Measurements from ENCODE around the gene SPC25.
"Not testable (repeated sequence)": the region's sequence is repeated elsewhere in the genome, so short reads cannot be mapped to it uniquely, and the experiment has no call there.

Gene SPC25

GRCh38 chr2:168901003-168901402 lies 10.8 kb upstream of the SPC25 start, which contains the start of gene G6PC2:
Gene G6PC2 (plus strand): TSS chr2:168901291. CDS start chr2:168901332, 41 bp downstream.
- no peak for DNase-seq

- no peak for DNase-seq
Observed at GRCh38 chr2:168897449-168897848, 7.2 kb upstream of the SPC25 start.

DNA sequence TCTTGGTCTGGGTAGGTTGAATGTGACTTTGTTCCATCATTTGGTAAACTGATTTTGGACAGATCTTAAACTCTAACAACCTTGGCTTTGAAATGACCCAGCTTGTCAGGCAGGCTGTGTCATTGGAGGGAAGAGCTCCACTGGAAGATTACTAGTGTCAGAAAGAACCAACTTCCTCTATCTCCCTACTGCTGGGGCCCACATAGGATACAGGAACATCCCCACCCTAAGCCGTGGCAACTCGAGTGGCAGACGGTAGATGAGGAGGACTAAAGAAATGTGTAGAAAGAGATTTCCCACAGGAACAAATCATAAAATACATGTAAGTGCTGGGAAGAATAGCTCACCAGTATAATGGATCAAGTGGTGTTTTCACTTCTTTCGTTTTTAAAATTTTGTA lies 6.6 kb upstream of the SPC25 start:
- no peak for DNase-seq

- no peak for DNase-seq
Observed at GRCh38 chr2:168895771-168896170, 5.5 kb upstream of the SPC25 start.

- no peak for DNase-seq
Observed at GRCh38 chr2:168894720-168895119, 4.5 kb upstream of the SPC25 start.

DNA sequence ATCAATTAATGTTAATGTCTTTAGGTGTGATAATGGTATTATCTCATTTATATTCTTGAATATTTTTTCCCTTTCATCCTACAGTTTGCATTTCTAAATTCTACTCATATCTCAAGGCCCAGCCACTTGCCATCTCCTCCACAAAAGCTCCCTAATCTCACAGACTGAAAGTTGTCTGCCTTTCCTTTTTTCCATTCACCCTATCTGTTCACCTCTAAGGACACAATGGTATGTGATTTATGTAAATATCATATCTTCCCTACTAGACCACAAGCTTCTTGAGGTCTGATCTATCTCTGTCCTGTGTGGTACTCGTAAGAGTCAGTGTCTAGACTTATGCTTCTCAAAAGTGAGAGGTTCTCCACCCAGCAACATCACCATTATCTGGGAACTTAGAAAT lies 3.9 kb upstream of the SPC25 start:
- no peak for DNase-seq

DNA sequence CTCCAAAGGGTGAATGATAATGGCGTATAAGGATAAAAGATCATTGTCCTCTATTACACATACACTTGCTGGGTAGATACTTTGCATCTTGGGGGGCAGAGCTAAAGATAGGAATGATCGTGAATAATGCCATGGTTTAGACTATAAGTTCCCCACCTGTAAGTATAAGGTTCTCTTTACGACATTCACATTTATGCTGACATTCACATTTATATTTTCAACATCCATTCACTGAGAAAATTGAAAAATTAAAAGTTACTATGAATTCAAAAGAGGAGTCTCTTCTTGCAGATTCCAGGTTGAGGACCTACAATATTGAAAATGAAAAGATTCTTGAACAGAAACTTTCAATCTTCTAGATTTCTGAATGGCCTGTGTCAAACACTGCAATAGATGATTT lies 2.1 kb upstream of the SPC25 start:
- DNase-seq = no peak

DNA sequence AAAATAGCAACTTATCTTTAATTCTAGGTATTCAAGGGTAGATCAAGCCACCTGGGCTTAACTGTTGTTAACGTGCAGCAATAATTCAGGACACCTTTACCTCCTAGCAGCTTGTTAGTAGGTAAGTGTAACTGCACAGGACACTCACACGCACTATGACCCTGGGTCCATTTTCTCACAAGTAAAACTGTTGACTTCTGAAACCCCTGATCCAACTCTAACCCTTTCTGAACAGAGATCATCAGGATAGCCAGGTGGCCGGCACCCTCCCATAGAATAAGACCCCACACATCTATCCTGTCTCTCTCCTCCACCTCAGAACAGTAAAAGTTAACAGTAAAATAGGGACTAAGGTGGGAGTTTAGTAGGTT lies 610 bp downstream of the SPC25 start:
- DNase-seq = no peak

- DNase-seq = no peak
Observed at GRCh38 chr2:168884975-168885374, 5.3 kb downstream of the SPC25 start.

DNA sequence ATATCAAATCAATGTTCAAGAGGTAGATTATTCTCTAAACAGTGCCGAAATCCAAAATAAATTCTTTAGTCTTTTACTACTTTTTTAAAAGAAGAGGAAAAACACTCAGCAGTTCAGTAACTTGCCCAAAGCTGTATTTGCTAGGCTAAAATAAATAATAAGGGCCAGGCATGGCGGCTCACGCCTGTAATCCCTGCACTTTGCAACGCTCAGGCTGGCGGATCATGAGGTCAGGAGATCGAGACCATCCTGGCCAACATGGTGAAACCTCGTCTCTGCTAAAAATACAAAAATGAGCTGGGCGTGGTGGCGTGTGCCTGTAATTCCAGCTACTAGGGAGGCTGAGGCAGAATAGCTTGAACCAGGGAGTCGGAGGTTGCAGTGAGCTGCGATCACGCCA lies 8.1 kb downstream of the SPC25 start:
- not testable (repeated sequence) for DNase-seq

DNA sequence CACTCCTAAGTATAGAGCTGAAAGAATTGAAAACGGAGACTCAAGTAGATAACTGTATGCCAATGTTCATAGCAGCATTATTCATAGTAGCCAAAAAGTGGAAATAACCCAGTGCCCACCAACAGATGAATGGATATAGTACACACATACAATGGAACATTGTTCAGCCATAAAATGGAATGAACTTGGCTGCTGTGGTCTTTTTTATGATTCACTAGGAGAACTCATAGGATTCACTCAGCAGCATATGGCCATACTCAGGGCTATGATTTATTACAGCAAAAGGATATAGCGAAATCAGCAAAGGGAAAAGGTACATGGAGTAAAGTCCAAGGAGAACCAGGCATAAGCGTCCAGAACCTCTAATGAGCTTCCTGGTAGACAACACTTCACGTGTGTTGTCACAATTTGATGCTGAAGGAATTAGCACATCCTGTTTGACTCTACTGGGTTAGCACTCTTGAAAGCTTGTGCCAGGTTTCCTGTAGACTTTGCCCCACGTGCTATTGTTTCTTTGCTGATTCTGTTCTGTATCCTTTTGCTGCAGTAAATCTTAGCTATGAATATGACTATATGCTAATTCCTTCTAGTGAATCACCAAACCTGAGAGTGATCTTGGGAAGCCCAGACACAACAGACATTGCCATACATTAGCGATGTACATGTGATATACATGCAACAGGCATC lies 15.7 kb downstream of the SPC25 start:
- no peak for DNase-seq

GRCh38 chr2:168870824-168871223 lies 19.4 kb downstream of the SPC25 start:
- not testable (repeated sequence) for DNase-seq

- not testable (repeated sequence) for DNase-seq
Observed at GRCh38 chr2:168870369-168870768, 19.9 kb downstream of the SPC25 start.

GRCh38 chr2:168867164-168867563 lies 23.1 kb downstream of the SPC25 start:
- DNase-seq = not testable (repeated sequence)

GRCh38 chr2:168858146-168858545 lies 32.1 kb downstream of the SPC25 start:
- no peak for DNase-seq

- DNase-seq = no peak
Observed at GRCh38 chr2:168855601-168856000, 34.6 kb downstream of the SPC25 start.

DNA sequence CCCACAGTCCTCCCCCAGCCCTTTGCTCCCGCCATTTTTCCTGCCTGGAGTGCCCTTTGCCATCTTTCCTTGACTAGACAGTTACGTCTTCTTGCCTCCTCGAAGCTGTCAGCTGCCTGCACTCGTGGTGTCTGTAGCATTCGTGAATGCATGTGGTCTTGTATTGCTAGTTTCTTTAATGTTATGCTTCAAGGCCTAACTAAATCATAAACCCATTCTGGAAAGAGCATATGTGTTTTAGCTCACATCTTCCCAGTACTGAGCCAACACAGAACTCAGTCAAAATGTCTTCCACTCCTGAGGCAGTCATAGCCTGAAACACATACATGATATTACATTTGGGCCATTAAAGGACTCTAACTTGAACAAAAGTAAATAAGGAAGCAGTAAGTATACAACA lies 35.6 kb downstream of the SPC25 start:
- DNase-seq = no peak

DNA sequence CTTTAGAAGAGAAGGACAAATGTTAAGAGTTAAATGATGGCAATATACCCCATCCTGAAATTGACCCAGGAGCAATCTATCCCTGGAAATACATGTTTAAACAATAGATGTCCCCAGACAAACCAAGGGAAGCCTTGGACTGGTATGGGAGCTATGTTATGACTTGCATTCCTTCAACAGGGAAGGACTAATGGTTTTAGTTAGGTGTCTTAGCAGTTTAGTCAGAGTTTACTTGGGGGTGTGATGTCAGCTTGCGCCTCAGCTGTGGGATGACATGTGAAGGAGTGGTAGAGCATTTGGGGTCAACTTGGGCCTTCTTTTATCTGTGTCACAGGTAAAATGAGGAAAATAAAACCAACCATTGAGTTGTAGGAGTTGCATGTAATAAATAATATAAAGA lies 36.8 kb downstream of the SPC25 start:
- no peak for DNase-seq

DNA sequence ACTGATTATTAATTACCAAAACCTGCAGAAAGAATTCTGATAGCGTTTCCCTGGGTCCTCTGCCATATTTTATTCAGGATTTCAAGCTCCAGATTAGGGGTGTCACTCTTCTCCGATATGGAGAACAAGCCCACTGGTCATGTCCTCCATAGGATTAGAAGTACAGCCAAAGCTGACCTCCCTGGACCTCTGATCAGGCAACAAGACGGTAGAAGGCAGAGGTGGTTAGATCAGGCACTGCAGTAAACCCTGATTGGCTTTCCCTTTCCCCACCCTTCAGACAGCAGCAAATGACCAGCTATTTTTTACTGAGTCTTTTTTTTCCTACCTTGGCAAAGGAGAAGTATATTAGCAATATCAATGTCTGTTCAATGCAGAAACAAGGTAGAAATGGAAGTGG lies 37.7 kb downstream of the SPC25 start:
- no peak for DNase-seq

GRCh38 chr2:168851674-168852320 lies 38.4 kb downstream of the SPC25 start:
- peak in 1 of 2 donors; percentile 96 for DNase-seq

DNA sequence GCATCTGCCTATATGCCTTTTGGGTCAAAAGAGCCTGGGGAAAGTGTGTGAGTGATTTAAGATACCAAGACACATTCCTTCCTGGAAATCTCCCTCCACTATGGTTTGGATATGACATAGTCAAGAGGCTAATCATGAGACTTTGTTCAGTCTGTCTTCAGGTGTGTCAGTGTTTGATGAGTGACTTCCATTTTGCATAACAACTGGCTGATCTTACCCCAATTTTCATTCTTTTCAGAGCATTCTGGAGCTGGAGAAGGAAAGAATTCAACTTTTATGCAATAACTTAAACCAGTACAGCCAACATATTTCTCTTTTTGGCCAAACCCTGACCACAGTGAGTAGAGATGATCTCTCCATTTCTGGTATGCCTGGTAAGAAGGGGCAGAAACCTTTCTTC lies 39.4 kb downstream of the SPC25 start:
- no peak for DNase-seq

DNA sequence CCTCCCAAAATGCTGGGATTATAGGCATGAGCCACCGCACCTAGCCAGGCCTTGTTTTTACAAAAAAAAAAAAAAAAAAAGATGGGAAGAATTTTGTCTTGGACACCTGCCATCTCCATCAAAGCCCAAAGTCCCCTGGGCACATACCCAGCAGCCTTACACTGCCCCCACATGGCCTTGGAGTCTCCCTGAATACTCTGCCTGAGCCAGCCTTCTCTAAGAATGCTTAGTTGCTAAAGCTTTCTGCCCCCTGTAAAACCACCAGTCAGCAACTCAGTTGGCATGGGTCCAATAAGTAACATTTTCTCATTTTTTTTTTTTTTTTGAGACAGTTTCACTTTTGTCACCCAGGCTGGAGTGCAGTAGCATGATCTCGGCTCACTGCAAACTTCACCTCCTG lies 40.6 kb downstream of the SPC25 start:
- DNase-seq = peak in 1 of 2 donors; percentile 65

DNA sequence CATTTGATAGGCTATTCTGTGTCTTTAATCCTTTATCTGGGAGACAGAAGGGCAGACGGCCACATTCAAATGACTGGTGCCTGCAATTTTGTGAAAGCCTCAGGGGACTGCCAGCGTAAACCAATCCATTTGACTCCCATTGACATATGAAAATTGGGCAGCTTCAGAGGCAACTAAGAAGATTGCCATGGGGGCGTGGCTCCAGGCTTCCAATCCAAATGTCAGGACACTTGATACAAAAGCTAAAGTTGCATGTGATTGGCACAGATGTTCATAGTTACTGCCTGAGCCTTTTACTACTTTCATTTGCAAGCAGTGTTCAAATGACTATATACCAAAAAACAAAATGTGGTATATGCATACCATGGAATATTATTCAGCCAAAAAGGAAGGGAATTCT lies 42.0 kb downstream of the SPC25 start:
- DNase-seq = no peak

DNA sequence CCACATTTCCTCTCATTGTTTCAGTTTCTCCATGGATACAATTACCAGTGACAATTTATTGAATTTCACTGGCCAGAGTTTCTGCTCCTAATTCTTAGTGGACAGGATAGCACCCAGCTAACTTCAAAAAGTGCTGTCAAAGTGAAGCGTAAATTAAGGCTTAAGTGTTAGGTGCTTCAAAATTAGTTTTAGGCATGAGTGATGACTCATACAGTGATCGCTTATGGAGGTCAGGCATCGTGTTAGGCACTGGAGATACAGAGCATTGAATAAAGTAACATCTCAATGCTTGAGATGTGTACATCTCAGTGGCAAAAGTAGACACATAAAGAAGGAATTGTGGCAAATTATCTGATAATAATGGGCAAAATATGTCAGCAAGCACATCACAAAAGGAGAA lies 47.0 kb downstream of the SPC25 start:
- DNase-seq = no peak

GRCh38 chr2:168841445-168841844 lies 48.8 kb downstream of the SPC25 start:
- no peak for DNase-seq

Measured in bone marrow (tissue), 2 donors.